HFFc6 (cell line): ENCODE results near the gene NARF. TPM values are rescaled to one million over a fixed set of nuclear protein-coding genes. Genes with fewer than 3 reads are reported as not detected.

Experiments used
- DNase-seq: peaks from one replicate; pipeline ENCODE4 v3.0.0-alpha.2; 2018
- H3K27ac Mint-ChIP-seq: 2 replicates; pipeline ENCODE4 v1.8.0; 2020; ENCODE audit warnings: mild to moderate bottlenecking, mixed read lengths
- H3K27me3 Mint-ChIP-seq: 2 replicates; pipeline ENCODE4 v1.8.0; 2021; ENCODE audit warnings: mild to moderate bottlenecking, moderate library complexity, mixed read lengths; ENCODE audit not compliant: insufficient read depth
- H3K36me3 Mint-ChIP-seq: 2 replicates; pipeline ENCODE4 v1.8.0; 2021; ENCODE audit warnings: low read depth, mixed read lengths
- H3K4me1 Mint-ChIP-seq: 2 replicates; pipeline ENCODE4 v1.8.0; 2020; ENCODE audit warnings: low read depth, mixed read lengths
- H3K4me3 Mint-ChIP-seq: 2 replicates; pipeline ENCODE4 v1.8.0; 2020; ENCODE audit warnings: mild to moderate bottlenecking, moderate library complexity, mixed read lengths
- H3K9me3 Mint-ChIP-seq: 2 replicates; pipeline ENCODE4 v1.8.0; 2020; ENCODE audit warnings: mild to moderate bottlenecking, mixed read lengths
- CTCF ChIP-seq: fragments of 200-600 bp; sonication (generic); IDR thresholded peaks from 2 replicates; pipeline ENCODE4 v1.5.0; 2021; ENCODE audit warnings: antibody characterized with exemption, mild to moderate bottlenecking
- total RNA-seq, 6 experiments: library from RNA; stranded (reverse); fragmentation: NEBNext Ultra II Directional; extraction: Animal tissue kit (Norgen Biotek cat#: 25700); gene quantifications; 2 replicates in 1 of 6; 3 replicates in 5 of 6; pipeline ENCODE4 v1.2.3, GENCODE V29; 2021

Gene NARF
- total RNA-seq, 6 experiments from 2014 or later: 25.2 to 38.1 (median 28.8) TPM

- TF ChIP-seq CTCF: no peak
- H3K9me3 Mint-ChIP-seq: no peaks in the 10 kb centered on the region
- H3K27ac Mint-ChIP-seq: no peak overlapping the region
- H3K4me1 Mint-ChIP-seq: peaks cover 2% of the 10 kb centered on the region; the same call in 1 of the 2 replicates
- H3K27me3 Mint-ChIP-seq: no peaks in the 10 kb centered on the region; the same call in 1 of the 2 replicates
- DNase-seq: no peak
- H3K36me3 Mint-ChIP-seq: no peaks in the 10 kb centered on the region; the same call in none of the 2 replicates
- no peak overlapping the region for H3K4me3 Mint-ChIP-seq
These were observed 25.3 kb downstream of the NARF start for GRCh38 chr17:82483836-82484235.

DNA sequence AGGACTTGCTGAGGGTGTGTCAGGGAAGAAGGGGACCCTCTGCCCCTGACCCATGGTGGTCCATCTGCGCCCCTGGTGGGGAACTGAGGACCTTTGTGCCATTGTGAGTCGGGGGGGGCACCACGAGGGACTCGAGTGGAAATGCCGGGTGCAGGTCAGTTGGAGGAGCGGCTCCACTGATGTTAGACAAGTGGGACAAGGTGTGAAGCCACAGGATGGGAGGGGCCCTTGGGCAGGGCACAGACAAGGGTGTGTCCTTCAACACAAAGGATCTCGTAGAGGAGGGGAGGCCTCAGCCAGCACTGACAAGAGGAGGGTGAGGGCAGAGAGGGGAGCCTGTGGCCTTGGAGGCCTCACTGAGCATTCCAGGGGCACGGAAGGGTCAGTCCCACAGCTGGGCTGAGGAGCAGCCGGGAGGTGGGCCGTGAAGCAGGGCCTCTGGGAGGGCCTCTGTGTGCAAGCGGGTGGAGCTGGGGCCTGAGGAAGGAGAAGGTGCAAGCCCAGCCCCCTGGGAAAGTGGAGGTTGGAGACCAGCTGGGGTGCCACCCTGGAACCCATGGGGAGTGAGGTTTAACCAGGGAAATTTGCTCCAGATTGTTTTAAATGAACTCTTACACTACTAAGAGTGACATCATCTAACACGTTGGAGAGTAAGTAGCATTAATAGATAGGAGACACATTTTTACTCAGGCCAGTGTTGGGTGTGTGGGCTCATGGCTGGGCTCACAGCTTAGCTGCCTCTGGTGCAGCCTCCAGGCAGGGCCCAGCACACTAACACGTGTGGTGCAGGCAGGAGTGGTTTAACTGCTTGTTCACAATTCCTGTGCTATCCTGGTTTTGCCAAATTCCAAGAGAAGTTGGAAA lies 27.9 kb downstream of the NARF start:
- no peak for TF ChIP-seq CTCF
- Mint-ChIP-seq H3K27me3 (no peaks in the 10 kb centered on the region; the same call in 1 of the 2 replicates), H3K4me1 (peaks cover 8% of the 10 kb centered on the region; the same call in 1 of the 2 replicates), H3K36me3 (no peaks in the 10 kb centered on the region; the same call in none of the 2 replicates), H3K4me3 (no peak overlapping the region), H3K27ac (no peak overlapping the region), H3K9me3 (no peaks in the 10 kb centered on the region)
- no peak for DNase-seq

DNA sequence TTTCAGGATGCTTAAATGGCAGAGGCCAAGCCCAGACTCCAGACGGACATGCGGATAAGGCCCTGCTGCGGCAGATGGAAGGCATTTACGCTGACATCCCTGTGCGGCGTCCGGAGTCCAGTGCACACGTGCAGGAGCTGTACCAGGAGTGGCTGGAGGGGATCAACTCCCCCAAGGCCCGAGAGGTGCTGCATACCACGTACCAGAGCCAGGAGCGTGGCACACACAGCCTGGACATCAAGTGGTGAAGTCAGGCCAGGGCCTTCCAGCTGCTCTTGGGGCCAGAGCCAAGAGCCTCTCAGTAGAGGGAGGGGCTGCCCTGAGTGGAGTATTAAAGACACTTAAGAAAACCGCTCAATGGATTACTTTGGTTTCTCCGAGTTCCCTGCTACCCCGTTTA lies 29.4 kb downstream of the NARF start:
- no peak for DNase-seq
- H3K27me3 Mint-ChIP-seq: no peaks in the 10 kb centered on the region; the same call in none of the 2 replicates
- no peak for TF ChIP-seq CTCF
- H3K27ac Mint-ChIP-seq: no peak overlapping the region
- no peaks in the 10 kb centered on the region; the same call in none of the 2 replicates for H3K36me3 Mint-ChIP-seq
- no peaks in the 10 kb centered on the region for H3K9me3 Mint-ChIP-seq
- H3K4me3 Mint-ChIP-seq: no peak overlapping the region
- H3K4me1 Mint-ChIP-seq: peaks cover 18% of the 10 kb centered on the region

DNA sequence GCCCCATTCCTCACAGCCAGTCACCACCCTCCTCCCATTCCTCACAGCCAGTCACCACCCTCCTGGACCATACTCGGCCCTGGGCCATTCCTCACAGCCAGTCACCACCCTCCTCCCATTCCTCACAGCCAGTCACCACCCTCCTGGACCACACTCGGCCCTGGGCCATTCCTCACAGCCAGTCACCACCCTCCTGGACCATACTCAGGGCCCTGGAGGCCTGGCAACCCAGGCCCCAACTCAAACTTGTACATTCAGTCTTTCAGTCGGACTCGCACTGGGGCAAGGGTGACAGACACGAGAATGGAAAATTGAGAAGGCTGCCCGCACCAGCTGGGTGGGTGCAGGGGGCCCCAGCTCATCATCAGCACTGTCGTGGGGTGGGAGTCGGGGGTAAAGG lies 30.6 kb downstream of the NARF start:
- no peaks in the 10 kb centered on the region for H3K9me3 Mint-ChIP-seq
- TF ChIP-seq CTCF: no peak
- H3K4me1 Mint-ChIP-seq: peaks cover 30% of the 10 kb centered on the region
- H3K27ac Mint-ChIP-seq: peak overlapping the region; percentile 42
- H3K27me3 Mint-ChIP-seq: peaks cover 5% of the 10 kb centered on the region
- H3K4me3 Mint-ChIP-seq: no peak overlapping the region
- DNase-seq: peak; percentile 53
- no peaks in the 10 kb centered on the region; the same call in none of the 2 replicates for H3K36me3 Mint-ChIP-seq

- Mint-ChIP-seq H3K4me3 (no peak overlapping the region), H3K36me3 (no peaks in the 10 kb centered on the region; the same call in none of the 2 replicates), H3K9me3 (no peaks in the 10 kb centered on the region), H3K27me3 (peaks cover 10% of the 10 kb centered on the region), H3K27ac (no peak overlapping the region), H3K4me1 (peaks cover 32% of the 10 kb centered on the region)
- DNase-seq: no peak
- TF ChIP-seq CTCF: no peak
These were observed 31.4 kb downstream of the NARF start for GRCh38 chr17:82489851-82490511.
